H9 (cell line): ENCODE data around the gene AGAP3. TPM values are rescaled to one million over a fixed set of nuclear protein-coding genes. Genes with fewer than 3 reads are reported as not detected.

Experiments
- DNase-seq: peaks from one replicate; pipeline ENCODE4 v3.0.0-alpha.2; 2017
- H2AFZ ChIP-seq: one replicate; pipeline ENCODE4 v1.6.1; 2013; ENCODE audit warnings: mild to moderate bottlenecking, low read length, control low read depth, moderate library complexity
- H2AK5ac ChIP-seq: 2 replicates; pipeline ENCODE4 v1.6.1; 2013; ENCODE audit warnings: low read length, control low read depth, mixed read lengths; ENCODE audit not compliant: insufficient read length
- H2BK120ac ChIP-seq: one replicate; pipeline ENCODE4 v1.6.1; 2013; ENCODE audit warnings: low read depth, mild to moderate bottlenecking, low read length, control low read depth, inconsistent platforms; ENCODE audit not compliant: poor library complexity, severe bottlenecking
- H2BK12ac ChIP-seq: 2 replicates; pipeline ENCODE4 v1.6.1; 2013; ENCODE audit warnings: low read length, control low read depth, mixed read lengths, low read depth; ENCODE audit not compliant: insufficient read length
- H2BK15ac ChIP-seq: 2 replicates; pipeline ENCODE4 v1.6.1; 2013; ENCODE audit warnings: low read depth, low read length, control low read depth
- H2BK20ac ChIP-seq: one replicate; pipeline ENCODE4 v1.6.1; 2013; ENCODE audit warnings: low read depth, mild to moderate bottlenecking, low read length, control low read depth, inconsistent platforms; ENCODE audit not compliant: poor library complexity, severe bottlenecking
- H2BK5ac ChIP-seq: 2 replicates; pipeline ENCODE4 v1.6.1; 2013; ENCODE audit warnings: low read length, control low read depth, mixed read lengths; ENCODE audit not compliant: insufficient read length
- H3K14ac ChIP-seq: 2 replicates; pipeline ENCODE4 v1.6.1; 2013; ENCODE audit warnings: low read length, control low read depth; ENCODE audit not compliant: insufficient read depth
- H3K18ac ChIP-seq: 2 replicates; pipeline ENCODE4 v1.6.1; 2013; ENCODE audit warnings: low read depth, mild to moderate bottlenecking, mixed read lengths, low read length, control low read depth; ENCODE audit not compliant: insufficient read length
- H3K23ac ChIP-seq: 2 replicates; pipeline ENCODE4 v1.6.1; 2013; ENCODE audit warnings: low read length, control low read depth, mixed read lengths, low read depth; ENCODE audit not compliant: insufficient read length
- H3K23me2 ChIP-seq: 2 replicates; pipeline ENCODE4 v1.6.1; 2013; ENCODE audit warnings: low read depth, mild to moderate bottlenecking, mixed read lengths, low read length, control low read depth; ENCODE audit not compliant: insufficient read length, poor library complexity, severe bottlenecking
- H3K27ac ChIP-seq: 2 replicates; pipeline ENCODE4 v1.5.1; 2013; ENCODE audit warnings: low read length, control low read depth, mixed read lengths, low read depth; ENCODE audit not compliant: insufficient read length
- H3K27me3 ChIP-seq: 2 replicates; pipeline ENCODE4 v1.6.1; 2013; ENCODE audit warnings: low read length, control low read depth, inconsistent platforms; ENCODE audit not compliant: insufficient read depth
- H3K4ac ChIP-seq: 2 replicates; pipeline ENCODE4 v1.6.1; 2013; ENCODE audit warnings: low read depth, mild to moderate bottlenecking, control low read depth, inconsistent platforms, low read length, moderate library complexity
- H3K4me1 ChIP-seq: 2 replicates; pipeline ENCODE4 v1.6.1; 2013; ENCODE audit warnings: low read length, control low read depth, inconsistent platforms; ENCODE audit not compliant: insufficient read depth
- H3K4me2 ChIP-seq: 2 replicates; pipeline ENCODE4 v1.6.1; 2013; ENCODE audit warnings: low read length, control low read depth, mixed read lengths; ENCODE audit not compliant: insufficient read length, insufficient read depth
- H3K56ac ChIP-seq: 2 replicates; pipeline ENCODE4 v1.6.1; 2013; ENCODE audit warnings: low read depth, mild to moderate bottlenecking, mixed read lengths, low read length, control low read depth; ENCODE audit not compliant: insufficient read length
- H3K79me1 ChIP-seq: 2 replicates; pipeline ENCODE4 v1.6.1; 2013; ENCODE audit warnings: low read depth, mild to moderate bottlenecking, moderate library complexity, low read length, control low read depth, inconsistent platforms; ENCODE audit not compliant: insufficient read depth, poor library complexity, severe bottlenecking
- H3K79me2 ChIP-seq: 2 replicates; pipeline ENCODE4 v1.6.1; 2013; ENCODE audit warnings: low read length, control low read depth, inconsistent platforms; ENCODE audit not compliant: insufficient read depth
- H3K9ac ChIP-seq: 2 replicates; pipeline ENCODE4 v1.6.1; 2013; ENCODE audit warnings: low read length, control low read depth, mixed read lengths; ENCODE audit not compliant: insufficient read length; ENCODE audit errors: extremely low read depth
- H3K9me3 ChIP-seq: one replicate; pipeline ENCODE4 v1.6.1; 2013; ENCODE audit warnings: low read depth, low read length, inconsistent platforms; ENCODE audit not compliant: control insufficient read depth
- H3T11ph ChIP-seq: one replicate; pipeline ENCODE4 v1.6.1; 2013; ENCODE audit warnings: mild to moderate bottlenecking, low read length, control low read depth, inconsistent platforms
- H4K20me1 ChIP-seq: one replicate; pipeline ENCODE4 v1.6.1; 2013; ENCODE audit not compliant: control insufficient read depth, insufficient read length, insufficient read depth
- H4K5ac ChIP-seq: 2 replicates; pipeline ENCODE4 v1.6.1; 2013; ENCODE audit warnings: low read depth, mild to moderate bottlenecking, mixed read lengths, low read length, control low read depth; ENCODE audit not compliant: insufficient read length
- H4K8ac ChIP-seq: replicated peaks from 2 replicates; pipeline ENCODE4 v1.6.1; 2013; ENCODE audit warnings: low read length, control low read depth, mixed read lengths, low read depth; ENCODE audit not compliant: insufficient read length
- H4K91ac ChIP-seq: 2 replicates; pipeline ENCODE4 v1.6.1; 2013; ENCODE audit warnings: low read depth, mild to moderate bottlenecking, moderate library complexity, mixed read lengths, low read length, control low read depth; ENCODE audit not compliant: insufficient read length
- H3K27ac Mint-ChIP-seq, 3 experiments: 2 replicates in 2 of 3; 3 replicates in 1 of 3; pipeline ENCODE4 v1.8.0; 2020 to 2021; ENCODE audit warnings: mixed read lengths in 3 of 3, mild to moderate bottlenecking in 1 of 3, moderate library complexity in 1 of 3
- H3K27me3 Mint-ChIP-seq: 2 replicates; pipeline ENCODE4 v1.8.0; 2021; ENCODE audit warnings: low read depth, mild to moderate bottlenecking, moderate library complexity, mixed read lengths
- H3K36me3 Mint-ChIP-seq, 3 experiments: 2 replicates in 2 of 3; 3 replicates in 1 of 3; pipeline ENCODE4 v1.8.0; 2020 to 2021; ENCODE audit warnings: low read depth in 3 of 3, mixed read lengths in 3 of 3; ENCODE audit not compliant: insufficient read depth in 1 of 3
- H3K4me1 Mint-ChIP-seq, 2 experiments: 2 replicates each; pipeline ENCODE4 v1.8.0; 2020; ENCODE audit warnings: mixed read lengths in 2 of 2
- H3K4me3 Mint-ChIP-seq, 2 experiments: 2 replicates in 1 of 2; 3 replicates in 1 of 2; pipeline ENCODE4 v1.8.0; 2020 to 2021; ENCODE audit warnings: mild to moderate bottlenecking in 2 of 2, mixed read lengths in 2 of 2, moderate library complexity in 1 of 2
- H3K9me3 Mint-ChIP-seq, 2 experiments: 2 replicates in 1 of 2; 3 replicates in 1 of 2; pipeline ENCODE4 v1.8.0; 2020; ENCODE audit warnings: mild to moderate bottlenecking in 2 of 2, mixed read lengths in 2 of 2, moderate library complexity in 1 of 2
- CTCF ChIP-seq: fragments of 200-600 bp; sonication (generic); conservative IDR thresholded peaks from 3 replicates; pipeline ENCODE4 v1.8.0; 2021; ENCODE audit warnings: antibody characterized with exemption, mild to moderate bottlenecking
- WGBS: extraction: QIAGEN DNeasy Blood & Tissue Kit; methylation state at CpG from one replicate; pipeline ENCODE4 v1.1.7; 2013; ENCODE audit warnings: missing lambda C conversion rate, low lambda C conversion rate, mixed read lengths; ENCODE audit not compliant: insufficient read length; ENCODE audit errors: extremely low coverage; 5-methylcytosine and 5-hydroxymethylcytosine counted together
- total RNA-seq: library from RNA; stranded (reverse); gene quantifications from 2 replicates; pipeline ENCODE4 v1.2.1, GENCODE V29; 2021

Gene AGAP3
- total RNA-seq, 1 experiment from 2014 or later, result 97.7 TPM

GRCh38 chr7:151048911-151049463, 37.3 kb upstream of the AGAP3 start:
- no peak overlapping the region for H3K27ac ChIP-seq
- TF ChIP-seq CTCF, result no peak
- H4K5ac ChIP-seq, result no peak overlapping the region
- H4K20me1 ChIP-seq, result no peaks in the 10 kb centered on the region
- no peak overlapping the region for H2BK15ac ChIP-seq
- no peak overlapping the region for H3K4me2 ChIP-seq
- no peaks in the 10 kb centered on the region for H3K9me3 ChIP-seq
- H4K91ac ChIP-seq, result no peak overlapping the region
- Mint-ChIP-seq H3K27ac (0 out of 7 replicates have a peak overlapping the region, but pooled peaks of 1 of the 3 experiments have one; percentile 18), H3K4me3 (no peak overlapping the region), H3K4me1 (no peaks in the 10 kb centered on the region), H3K36me3 (peaks cover 0 to 3% (median 0%) of the 10 kb centered on the region in 3 experiments; a peak in 1 of 7 replicates), H3K9me3 (no peaks in the 10 kb centered on the region), H3K27me3 (peaks cover 52% of the 10 kb centered on the region)
- H3K4ac ChIP-seq, result no peak overlapping the region
- no peak overlapping the region for H3K14ac ChIP-seq
- peaks cover 6% of the 10 kb centered on the region; the same call in 1 of the 2 replicates for H3K27me3 ChIP-seq
- no peaks in the 10 kb centered on the region for H3K23me2 ChIP-seq
- H3K79me1 ChIP-seq, result no peaks in the 10 kb centered on the region
- H3T11ph ChIP-seq, result no peak overlapping the region
- H3K79me2 ChIP-seq, result no peaks in the 10 kb centered on the region
- H3K4me1 ChIP-seq, result no peaks in the 10 kb centered on the region
- no peak overlapping the region for H4K8ac ChIP-seq
- no peak overlapping the region for H3K18ac ChIP-seq
- no peak overlapping the region for H2BK120ac ChIP-seq
- no CpG with 5 or more reads among the region's 38 CpGs for WGBS
- H2BK20ac ChIP-seq, result no peak overlapping the region
- no peak overlapping the region for H3K56ac ChIP-seq
- H3K9ac ChIP-seq, result no peak overlapping the region
- no peak overlapping the region for H3K23ac ChIP-seq
- no peak overlapping the region for H2AFZ ChIP-seq
- H2AK5ac ChIP-seq, result no peak overlapping the region
- no peak overlapping the region for H2BK12ac ChIP-seq
- H2BK5ac ChIP-seq, result no peak overlapping the region
- DNase-seq, result no peak
